K562 (cell line): Measurements from ENCODE around the gene TIMM10. TPM values are rescaled to one million over a fixed set of nuclear protein-coding genes. Genes with fewer than 3 reads are reported as not detected.

Experiments
- BRF1 ChIP-seq: IDR thresholded peaks from 3 replicates; pipeline ENCODE4 v1.6.1; 2011; ENCODE audit warnings: borderline replicate concordance, mild to moderate bottlenecking; ENCODE audit not compliant: insufficient read length; ENCODE audit errors: extremely low read depth
- HINFP ChIP-seq: fragments of 450-650 bp; conservative IDR thresholded peaks from 2 replicates; pipeline ENCODE4 v1.6.1; 2016; ENCODE audit warnings: missing genetic modification characterization, low read depth, mild to moderate bottlenecking, control low read depth, missing compliant biosample characterization
- HOMEZ ChIP-seq: fragments of 250-450 bp; sonication (Bioruptor Pico); IDR thresholded peaks from 2 replicates; pipeline ENCODE4 v1.4.0; 2020; ENCODE audit warnings: mild to moderate bottlenecking, moderate library complexity
- MGA ChIP-seq: fragments of 450-650 bp; IDR thresholded peaks from 2 replicates; pipeline ENCODE4 v1.6.1; 2016; ENCODE audit warnings: mild to moderate bottlenecking, moderate library complexity
- NONO ChIP-seq, 2 experiments: fragments of 200-400 bp in 1 of 2; fragments of 450-650 bp in 1 of 2; formaldehyde crosslinking in 1 of 2; IDR thresholded peaks; 2 replicates each; pipeline ENCODE4 v1.6.1; 2017; ENCODE audit warnings: low read depth in 2 of 2, mild to moderate bottlenecking in 2 of 2, moderate library complexity in 2 of 2, low read length in 1 of 2
- NR4A1 ChIP-seq, 2 experiments: fragments of 250-450 bp in 1 of 2; fragments of 450-650 bp in 1 of 2; sonication (Bioruptor Pico) in 1 of 2; IDR thresholded peaks; 2 replicates each; pipeline versions ENCODE4 v1.4.0 to v1.6.1; 2016 to 2020; ENCODE audit warnings: mild to moderate bottlenecking in 2 of 2, missing compliant biosample characterization in 1 of 2, missing genetic modification characterization in 1 of 2, moderate library complexity in 1 of 2
- SIX5 ChIP-seq, 2 experiments: IDR thresholded peaks; 2 replicates each; pipeline ENCODE4 v1.6.1; 2011; ENCODE audit warnings: low read length in 2 of 2, borderline replicate concordance in 1 of 2, low read depth in 1 of 2, mild to moderate bottlenecking in 1 of 2, moderate library complexity in 1 of 2; ENCODE audit not compliant: insufficient read depth in 1 of 2
- ZNF23 ChIP-seq: fragments of 250-450 bp; sonication (Bioruptor Pico); IDR thresholded peaks from 2 replicates; pipeline ENCODE4 v1.4.0; 2020; ENCODE audit warnings: mild to moderate bottlenecking
- ZNF668 ChIP-seq: fragments of 250-450 bp; sonication (Bioruptor Pico); IDR thresholded peaks from 2 replicates; pipeline ENCODE4 v1.8.0; 2022; ENCODE audit warnings: mild to moderate bottlenecking, inconsistent platforms
- polyA plus RNA-seq, 8 experiments: library from polyadenylated mRNA; depleted of rRNA in 4 of 8; stranded (reverse) in 5 of 8; unstranded in 3 of 8; fragments of >200 nt; fragmentation: Nextera tagmentation in 2 of 8; fragmentation: Illumina TruSeq in 1 of 8; extraction: Ambion mirVana in 2 of 8; extraction: Trizol in 1 of 8; gene quantifications; 2 replicates each; pipeline versions ENCODE4 v1.2.1 to v1.2.3, GENCODE V29; 2011 to 2014; ENCODE audit warnings: inconsistent platforms in 1 of 8, missing spikeins in 1 of 8
- total RNA-seq, 7 experiments: library from RNA; depleted of rRNA in 6 of 7; stranded (reverse); fragments of >200 nt in 6 of 7; fragmentation: Illumina TruSeq in 2 of 7; extraction: Trizol in 2 of 7; gene quantifications; 2 replicates each; pipeline versions ENCODE4 v1.2.1 to v1.2.3, GENCODE V29; 2011 to 2021; ENCODE audit warnings: low replicate concordance in 1 of 7

Gene TIMM10
- total and polyA plus RNA-seq, 9 of the 15 experiments (the other 6 are each of a cell fraction or from before 2014, with no cell fraction given), result 109 to 553 (median 172) TPM

GRCh38 chr11:57493507-57494503 is 36.7 kb downstream of the TIMM10 start (continued):
- TF ChIP-seq ZNF668, result peak; percentile 87
- TF ChIP-seq NONO (IDR thresholded peaks at IDR 0.05; ENCODE audit: low read depth in 2 of 2, low read length in 1 of 2), result 0 out of 4 replicates have a peak, but pooled peaks of 1 of the 2 experiments have one; percentile 56
- no peak for TF ChIP-seq BRF1
- no peak for TF ChIP-seq SIX5 (IDR thresholded peaks at IDR 0.05; ENCODE audit: borderline replicate concordance in 1 of 2, insufficient read depth in 1 of 2, low read depth in 1 of 2, low read length in 2 of 2)
- no peak for TF ChIP-seq ZNF23 (CRISPR knock-in tag)
- 0 out of 2 replicates have a peak, but pooled peaks have one; percentile 23 for TF ChIP-seq HINFP (tag)
- 0 out of 2 replicates have a peak, but pooled peaks have one; percentile 24 for TF ChIP-seq MGA
- TF ChIP-seq HOMEZ (CRISPR knock-in tag), result 0 out of 2 replicates have a peak, but pooled peaks have one; percentile 50
- no peak for TF ChIP-seq NR4A1 (CRISPR knock-in tag; IDR thresholded peaks at IDR 0.05)
- peak; percentile 85 for TF ChIP-seq NR4A1 (tag; IDR thresholded peaks at IDR 0.05)
